MM.1S (cell line): ENCODE measurements around the gene CDX2.

Source experiments
- EZH2 ChIP-seq: fragments of 300-600 bp; sonication (generic); optimal IDR thresholded peaks from 2 replicates; pipeline ENCODE3; 2017; ENCODE audit warnings: low read depth, mild to moderate bottlenecking, antibody characterized with exemption, low read length, mixed read lengths
- TF ChIP-seq, protein P1 (sequence below): fragments of 300-600 bp; sonication (generic); IDR thresholded peaks from 2 replicates; pipeline ENCODE4 v1.5.1; 2016; ENCODE audit warnings: antibody characterized with exemption, low read length, mixed read lengths

DNA sequence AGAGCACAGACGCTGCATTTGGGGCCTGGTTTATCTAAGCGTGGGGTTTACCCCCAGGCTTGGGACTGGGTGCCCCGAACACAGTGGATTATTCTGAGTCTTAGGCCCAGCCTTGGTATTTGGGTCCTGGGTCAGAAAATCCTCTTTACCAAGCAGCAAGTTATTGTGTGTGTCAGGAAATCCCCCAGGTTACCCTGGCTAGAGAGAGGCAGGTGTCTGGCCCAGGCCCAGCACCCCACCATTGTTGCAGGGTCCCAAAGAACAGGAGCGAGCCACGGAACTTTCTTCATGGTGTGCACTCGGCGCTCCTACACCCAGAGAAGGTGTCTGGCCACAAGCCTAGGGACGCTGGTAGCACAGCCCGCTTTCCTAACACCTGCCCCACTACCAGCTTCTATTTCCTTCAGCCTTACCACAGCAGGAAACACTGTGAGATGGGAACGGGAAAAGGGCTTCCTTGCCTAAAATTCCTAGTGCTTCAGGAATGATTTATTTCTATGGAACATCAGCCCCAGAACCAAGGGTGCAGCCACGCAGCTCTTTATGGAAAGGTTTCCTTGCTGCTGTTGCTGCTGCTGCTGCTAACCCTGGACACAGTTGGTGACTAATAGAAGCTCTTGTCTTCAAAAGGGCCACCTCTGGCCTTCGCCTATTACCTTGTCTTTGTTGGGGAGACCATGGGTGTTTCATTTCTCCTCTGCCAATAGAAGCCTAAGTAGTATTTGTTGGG is 7.4 kb upstream of the CDX2 start:
- TF ChIP-seq, protein P1, sequence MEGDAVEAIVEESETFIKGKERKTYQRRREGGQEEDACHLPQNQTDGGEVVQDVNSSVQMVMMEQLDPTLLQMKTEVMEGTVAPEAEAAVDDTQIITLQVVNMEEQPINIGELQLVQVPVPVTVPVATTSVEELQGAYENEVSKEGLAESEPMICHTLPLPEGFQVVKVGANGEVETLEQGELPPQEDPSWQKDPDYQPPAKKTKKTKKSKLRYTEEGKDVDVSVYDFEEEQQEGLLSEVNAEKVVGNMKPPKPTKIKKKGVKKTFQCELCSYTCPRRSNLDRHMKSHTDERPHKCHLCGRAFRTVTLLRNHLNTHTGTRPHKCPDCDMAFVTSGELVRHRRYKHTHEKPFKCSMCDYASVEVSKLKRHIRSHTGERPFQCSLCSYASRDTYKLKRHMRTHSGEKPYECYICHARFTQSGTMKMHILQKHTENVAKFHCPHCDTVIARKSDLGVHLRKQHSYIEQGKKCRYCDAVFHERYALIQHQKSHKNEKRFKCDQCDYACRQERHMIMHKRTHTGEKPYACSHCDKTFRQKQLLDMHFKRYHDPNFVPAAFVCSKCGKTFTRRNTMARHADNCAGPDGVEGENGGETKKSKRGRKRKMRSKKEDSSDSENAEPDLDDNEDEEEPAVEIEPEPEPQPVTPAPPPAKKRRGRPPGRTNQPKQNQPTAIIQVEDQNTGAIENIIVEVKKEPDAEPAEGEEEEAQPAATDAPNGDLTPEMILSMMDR: no peak
- TF ChIP-seq EZH2: no peak
